SK-MEL-5 (cell line): ENCODE measurements around the gene NKAPL. TPM values are rescaled to one million over a fixed set of nuclear protein-coding genes. Genes with fewer than 3 reads are reported as not detected.

Experiments
- DNase-seq: peaks from one replicate; pipeline ENCODE4 v3.0.0-alpha.2; 2016; ENCODE audit warnings: low read depth, low spot score
- in situ Hi-C: cut with HindIII; loops from 2 replicates; pipeline ENCODE4 v1.10.0; 2016; ENCODE audit warnings: low sequenced_read_pairs, high pct_unique_total_duplicates, low pct_unique_long_range_greater_than_20kb
- polyA plus RNA-seq, 2 experiments: library from polyadenylated mRNA; depleted of rRNA; stranded (reverse); fragments of >200 nt; gene quantifications; 2 replicates each; pipeline ENCODE4 v1.2.3, GENCODE V29; 2015
- total RNA-seq: library from RNA; depleted of rRNA; stranded (reverse); fragments of >200 nt; shearing (Covaris generic); gene quantifications from 2 replicates; pipeline ENCODE4 v1.2.3, GENCODE V29; 2014; rRNA removed

NKAPL gene
- total RNA-seq, result not detected in 2 replicates
- polyA plus RNA-seq (2015; cell fraction: cytosol; rRNA removed), result not detected in 2 replicates
- polyA plus RNA-seq (2015; cell fraction: nucleus; rRNA removed), result not detected in 2 replicates

DNA sequence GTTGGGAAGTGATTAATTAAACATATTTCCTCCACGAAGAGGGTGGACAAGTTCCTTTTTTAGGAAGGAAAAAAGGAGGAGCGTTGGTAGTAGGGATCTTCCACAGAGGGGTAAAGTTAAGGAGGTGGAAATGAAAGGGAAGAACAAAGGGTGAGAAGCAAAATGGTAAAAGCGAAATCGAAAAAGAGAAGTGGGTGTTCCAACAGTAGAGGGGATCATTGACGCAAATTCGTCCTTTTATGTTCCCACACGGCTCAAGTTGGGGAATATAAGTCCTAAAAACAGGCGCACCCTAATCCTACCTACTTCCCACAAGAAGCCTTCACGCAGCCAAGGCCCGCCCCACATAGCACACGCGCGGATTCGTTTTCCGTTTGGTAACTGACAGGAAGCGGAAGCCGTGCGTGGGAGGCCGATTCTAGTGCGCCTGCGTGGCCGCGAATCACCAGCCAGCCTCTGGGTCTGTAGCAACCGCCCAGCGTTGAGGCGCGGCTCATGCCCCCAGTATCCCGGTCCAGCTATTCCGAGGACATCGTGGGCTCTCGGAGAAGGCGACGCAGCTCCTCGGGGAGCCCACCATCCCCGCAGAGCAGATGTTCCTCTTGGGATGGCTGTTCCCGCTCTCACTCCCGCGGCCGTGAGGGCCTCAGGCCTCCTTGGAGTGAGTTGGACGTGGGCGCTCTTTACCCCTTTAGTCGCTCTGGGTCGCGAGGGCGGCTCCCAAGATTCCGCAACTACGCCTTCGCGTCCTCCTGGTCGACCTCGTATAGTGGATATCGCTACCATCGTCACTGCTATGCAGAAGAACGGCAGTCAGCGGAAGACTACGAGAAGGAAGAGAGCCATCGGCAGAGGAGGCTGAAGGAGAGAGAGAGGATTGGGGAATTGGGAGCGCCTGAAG lies at the start of gene NKAPL:
Gene NKAPL, plus strand, starts transcription at position 421 of the 901 bp plus-strand sequence. Its CDS starts 75 bp downstream, at position 496.
- DNase-seq, result no peak
- in situ Hi-C loops, result no loop called here

DNA sequence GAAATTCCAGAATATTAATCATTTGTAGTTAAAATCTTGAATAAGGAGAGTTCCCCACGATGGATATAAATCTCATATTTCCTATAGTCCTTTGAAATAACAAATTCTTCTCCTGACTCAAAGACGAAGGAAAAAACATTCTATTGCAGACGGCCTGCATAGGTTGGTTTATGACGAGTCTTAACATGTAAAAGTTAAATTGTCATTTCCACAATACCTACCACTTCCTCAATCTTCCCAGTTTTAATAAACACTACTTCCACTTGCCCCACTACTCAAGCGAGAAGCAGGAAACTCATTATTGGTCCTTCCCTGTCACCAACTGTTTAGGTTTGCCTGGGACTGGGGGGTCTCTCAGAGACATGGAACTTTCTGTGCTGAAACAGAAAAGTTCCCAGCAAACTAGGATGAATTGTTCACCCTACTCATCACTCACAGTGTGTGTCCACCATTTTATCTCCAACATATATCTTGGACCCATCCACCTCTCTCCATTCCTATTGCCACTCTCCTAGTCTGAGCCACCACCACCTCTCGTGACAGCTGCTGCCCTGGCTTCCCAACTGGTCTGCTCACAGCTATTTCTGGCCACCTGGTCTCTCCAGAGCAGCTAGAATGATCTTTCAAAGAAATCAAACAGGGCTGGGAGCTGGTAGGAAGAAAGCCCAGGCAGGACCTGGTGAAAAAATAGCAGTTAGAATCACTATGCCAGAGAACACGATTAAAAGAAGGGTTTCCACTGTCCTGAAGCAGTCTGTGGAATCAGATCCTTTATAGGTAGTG lies 49.2 kb upstream of the NKAPL start:
- in situ Hi-C loops, result no loop called here
- DNase-seq, result no peak

DNA sequence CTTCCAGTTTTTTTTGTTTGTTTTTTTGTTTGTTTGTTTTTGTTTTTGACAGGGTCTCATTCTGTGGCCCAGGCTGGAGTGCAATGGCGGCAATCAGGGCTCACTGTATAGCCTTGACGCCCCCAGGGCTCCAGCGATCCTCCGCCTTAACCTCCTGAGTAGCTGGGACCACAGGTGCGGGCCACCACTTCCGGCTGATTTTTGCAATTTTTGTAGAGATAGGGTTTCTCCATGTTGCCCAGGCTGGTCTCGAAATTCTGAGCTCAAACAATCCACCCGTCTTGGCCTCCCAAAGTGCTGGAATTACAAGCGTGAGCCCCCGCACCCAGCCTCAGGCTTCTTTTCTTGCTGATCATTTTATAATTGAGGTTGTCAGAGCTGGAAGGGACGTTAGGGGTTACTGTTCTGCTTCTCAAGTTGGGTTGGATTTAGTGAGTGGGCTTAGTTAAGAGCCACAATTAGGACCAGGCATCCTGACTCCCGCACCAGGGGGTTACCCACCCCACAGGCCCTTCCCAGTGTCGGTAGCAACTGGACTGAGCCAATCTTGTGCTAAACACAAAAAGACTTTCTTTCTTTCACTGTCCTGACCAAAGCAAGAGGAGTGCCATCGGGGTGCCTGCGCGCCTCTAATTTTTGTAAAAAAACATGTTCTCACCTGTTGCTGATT lies 47.1 kb upstream of the NKAPL start:
- in situ Hi-C loops, result no loop called here
- no peak for DNase-seq

- in situ Hi-C loops, result no loop called here
- peak; percentile 88 for DNase-seq
Observed at GRCh38 chr6:28212510-28213212, 46.4 kb upstream of the NKAPL start.

DNA sequence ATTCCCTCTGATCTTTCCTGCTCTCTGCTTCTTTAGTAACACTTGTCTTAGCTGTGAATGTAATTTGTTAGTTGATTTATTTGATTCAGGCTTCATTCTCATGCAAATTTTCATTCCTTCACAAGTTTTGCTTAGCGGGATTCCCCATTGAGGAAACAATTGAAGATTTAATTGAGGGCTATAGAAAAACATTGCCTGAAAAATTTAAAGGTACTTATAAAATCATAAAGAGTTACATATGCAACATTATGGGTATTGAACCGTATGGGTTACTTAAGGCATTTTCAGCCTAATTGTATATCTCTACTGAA lies 45.9 kb upstream of the NKAPL start:
- in situ Hi-C loops, result no loop called here

GRCh38 chr6:28215425-28215824 lies 43.7 kb upstream of the NKAPL start:
- DNase-seq, result no peak
- in situ Hi-C loops, result no loop called here

More for the DNA sequence above, 45.9 kb upstream of the NKAPL start:
- no peak for DNase-seq

DNA sequence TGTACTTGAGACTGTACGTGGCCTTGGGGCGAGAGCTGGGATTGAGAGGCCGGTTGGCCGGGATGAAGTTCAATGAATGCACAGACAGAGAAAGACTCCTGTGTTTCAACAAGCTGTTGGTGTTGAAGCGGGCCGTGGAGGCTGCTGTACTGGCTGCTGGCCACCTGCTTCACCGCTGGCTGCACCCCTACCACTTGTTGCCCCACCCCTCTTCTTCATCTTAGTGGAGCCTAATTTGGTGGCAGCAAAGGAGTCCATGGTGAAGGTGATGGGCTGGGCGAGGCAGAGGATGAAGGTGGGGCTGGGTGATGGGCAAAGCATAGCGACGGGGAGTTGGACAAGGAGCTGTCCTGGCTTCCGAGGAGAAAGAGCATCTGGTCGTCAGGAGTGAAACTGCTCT lies 41.2 kb upstream of the NKAPL start:
- DNase-seq, result no peak
- in situ Hi-C loops, result no loop called here

- in situ Hi-C loops, result no loop called here
Observed at GRCh38 chr6:28218312-28219248, 40.5 kb upstream of the NKAPL start.

GRCh38 chr6:28220257-28221133 lies 38.6 kb upstream of the NKAPL start:
- peak; percentile 62 for DNase-seq
- in situ Hi-C loops, result no loop called here

More at GRCh38 chr6:28218312-28219248, 40.5 kb upstream of the NKAPL start:
- peak; percentile 57 for DNase-seq

DNA sequence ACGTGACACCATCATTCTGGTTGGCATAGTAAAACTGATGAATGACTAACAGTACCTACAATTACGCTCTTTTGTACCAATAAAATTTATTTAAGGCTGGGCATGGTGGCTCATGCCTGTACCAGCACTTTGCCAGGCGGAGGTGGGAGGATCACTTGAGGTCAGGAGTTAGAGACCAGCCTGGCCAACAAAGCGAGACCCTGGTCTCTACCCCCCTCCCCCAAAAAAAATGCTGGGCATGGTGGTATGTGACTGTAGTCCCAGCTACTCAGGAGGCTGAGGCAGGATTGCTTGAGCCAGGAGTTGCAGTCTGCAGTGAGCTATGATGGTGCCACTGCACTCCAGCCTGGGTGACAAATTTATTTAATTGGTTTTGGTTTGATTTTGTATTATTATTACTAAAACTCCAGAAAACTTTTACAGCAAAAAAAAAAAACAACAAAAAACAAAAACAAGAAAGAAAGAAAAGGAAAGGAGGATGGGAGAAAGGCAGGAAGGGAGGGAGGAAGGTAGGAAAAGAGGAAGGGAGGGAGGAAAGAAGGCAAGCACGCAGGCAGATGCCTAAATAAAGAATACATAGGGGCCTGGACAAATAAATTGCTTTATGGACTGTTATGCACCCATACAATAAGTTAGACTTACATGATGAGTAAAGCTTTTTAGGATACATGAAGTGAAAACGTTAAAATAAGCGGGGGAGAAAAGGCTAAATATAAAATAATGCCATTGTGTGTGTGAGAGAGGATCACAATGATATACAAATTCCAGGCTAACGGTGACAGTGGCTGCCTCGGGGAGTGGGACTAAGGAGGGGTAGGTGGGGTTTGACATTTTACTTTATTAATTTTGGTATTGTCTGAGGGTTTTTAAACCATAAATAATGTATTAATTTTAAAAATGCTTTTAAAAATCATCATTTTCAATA lies 34.7 kb upstream of the NKAPL start:
- in situ Hi-C loops, result no loop called here
- DNase-seq, result no peak

GRCh38 chr6:28225056-28225834 lies 33.9 kb upstream of the NKAPL start, which contains the start of gene ZSCAN9:
Gene ZSCAN9, plus strand, starts transcription at chr6:28225275. Its CDS starts 1,810 bp downstream, at chr6:28227085.
- in situ Hi-C loops, result no loop called here
- peak; percentile 79 for DNase-seq

GRCh38 chr6:28226460-28226859 lies 32.6 kb upstream of the NKAPL start:
- in situ Hi-C loops, result no loop called here
- no peak for DNase-seq

DNA sequence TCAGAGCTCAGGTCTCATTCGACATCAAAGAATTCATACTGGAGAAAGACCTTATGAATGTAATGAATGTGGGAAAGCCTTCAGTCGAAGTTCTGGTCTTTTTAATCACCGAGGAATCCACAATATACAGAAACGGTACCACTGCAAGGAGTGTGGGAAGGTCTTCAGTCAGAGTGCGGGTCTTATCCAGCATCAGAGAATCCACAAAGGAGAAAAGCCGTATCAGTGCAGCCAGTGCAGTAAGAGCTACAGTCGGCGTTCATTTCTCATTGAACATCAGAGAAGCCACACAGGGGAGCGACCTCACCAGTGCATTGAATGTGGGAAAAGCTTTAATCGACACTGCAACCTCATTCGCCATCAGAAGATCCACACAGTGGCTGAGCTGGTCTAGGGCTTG lies 26.3 kb upstream of the NKAPL start:
- in situ Hi-C loops, result no loop called here
- DNase-seq, result no peak

DNA sequence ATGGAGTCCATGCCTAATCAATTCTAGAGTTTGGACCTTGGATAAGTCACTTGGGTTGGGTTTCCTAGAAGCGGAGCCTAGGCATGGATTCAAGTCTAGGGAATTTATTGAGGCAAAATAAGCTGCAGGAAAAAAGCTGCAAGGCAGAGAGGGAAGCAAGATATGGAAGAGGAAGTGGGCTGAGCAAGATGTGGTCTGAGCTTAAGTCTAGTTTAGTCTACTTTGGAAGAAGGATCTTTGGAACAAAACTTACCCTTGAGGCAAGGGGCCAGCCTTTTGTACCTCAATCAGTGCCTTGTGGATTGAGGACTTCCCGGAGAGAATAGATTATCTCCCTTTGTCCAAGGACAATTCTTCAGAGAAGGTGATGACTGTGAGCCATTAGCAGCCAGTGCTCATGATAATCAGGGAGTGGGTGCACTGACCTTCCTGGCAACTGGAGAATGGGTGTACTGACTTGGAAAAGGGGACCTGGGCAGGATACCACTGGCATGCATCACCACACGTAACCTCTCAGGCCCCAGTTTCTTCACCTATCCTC lies 23.1 kb upstream of the NKAPL start:
- DNase-seq, result no peak
- in situ Hi-C loops, result no loop called here
